ENCODE results near the gene L3MBTL1. TPM values are rescaled to one million over a fixed set of nuclear protein-coding genes. Genes with fewer than 3 reads are reported as not detected.
"Not testable (repeated sequence)": the region's sequence is repeated elsewhere in the genome, so short reads cannot be mapped to it uniquely, and the experiment has no call there.

L3MBTL1 gene
- total RNA-seq, 1 experiment from 2014 or later: 24.9 TPM

DNA sequence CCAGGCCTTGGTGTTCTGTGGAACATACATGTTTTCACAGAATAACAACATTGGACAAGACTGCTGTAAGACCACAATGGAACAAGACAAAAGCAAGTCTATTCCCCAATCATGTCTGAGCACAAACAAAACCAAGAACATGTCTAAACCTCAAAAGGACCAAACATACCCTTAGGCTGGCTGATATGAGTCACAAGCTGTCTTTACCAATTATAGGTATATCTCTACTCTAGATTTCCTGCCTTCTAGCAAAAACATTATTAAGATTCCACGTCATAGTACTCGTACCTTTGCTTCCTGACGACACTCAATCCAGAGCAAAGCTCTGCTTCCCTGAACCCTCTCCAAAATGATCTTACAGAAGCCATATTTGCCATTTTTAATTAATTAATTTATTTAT is 15.4 kb upstream of the L3MBTL1 start:
- H3K27me3 ChIP-seq (ENCODE audit: control insufficient read depth, insufficient read depth, low read length): no peaks in the 10 kb centered on the region
- DNase-seq (ENCODE audit: low read depth, low spot score): no peak
- H3K4me1 ChIP-seq (ENCODE audit: control insufficient read depth, insufficient read depth, low read length): no peaks in the 10 kb centered on the region
- CTCF ChIA-PET: interaction anchor here (0.7 kb wide), 1 partner anchor 43 kb away, joined by 4 read pairs; no protein-coding TSS in a partner anchor
- H3K4me3 ChIP-seq (ENCODE audit: low read depth in 2 of 2, low read length in 2 of 2): no peak overlapping the region
- POLR2A ChIA-PET: interaction anchor here (0.6 kb wide), 1 partner anchor 16 kb away, joined by 3 read pairs; no protein-coding TSS in a partner anchor
- in situ Hi-C loops (cut with HindIII; ENCODE audit: low pct_unique_long_range_greater_than_20kb, low sequenced_read_pairs) (no loop called here), intact Hi-C loops (cut with micrococcal nuclease; ENCODE audit: unreplicated experiment) (no loop called here)
- ATAC-seq: no peak
- TF ChIP-seq SIN3A (IDR thresholded peaks at IDR 0.05; ENCODE audit: borderline replicate concordance, insufficient read depth, low read depth, low read length) (no peak), TCF7L2 (IDR thresholded peaks at IDR 0.05; ENCODE audit: low read depth, low read length) (no peak), POLR2AphosphoS5 (IDR thresholded peaks at IDR 0.05; ENCODE audit: low read depth, low read length) (no peak)
- TF ChIP-seq, protein P1, sequence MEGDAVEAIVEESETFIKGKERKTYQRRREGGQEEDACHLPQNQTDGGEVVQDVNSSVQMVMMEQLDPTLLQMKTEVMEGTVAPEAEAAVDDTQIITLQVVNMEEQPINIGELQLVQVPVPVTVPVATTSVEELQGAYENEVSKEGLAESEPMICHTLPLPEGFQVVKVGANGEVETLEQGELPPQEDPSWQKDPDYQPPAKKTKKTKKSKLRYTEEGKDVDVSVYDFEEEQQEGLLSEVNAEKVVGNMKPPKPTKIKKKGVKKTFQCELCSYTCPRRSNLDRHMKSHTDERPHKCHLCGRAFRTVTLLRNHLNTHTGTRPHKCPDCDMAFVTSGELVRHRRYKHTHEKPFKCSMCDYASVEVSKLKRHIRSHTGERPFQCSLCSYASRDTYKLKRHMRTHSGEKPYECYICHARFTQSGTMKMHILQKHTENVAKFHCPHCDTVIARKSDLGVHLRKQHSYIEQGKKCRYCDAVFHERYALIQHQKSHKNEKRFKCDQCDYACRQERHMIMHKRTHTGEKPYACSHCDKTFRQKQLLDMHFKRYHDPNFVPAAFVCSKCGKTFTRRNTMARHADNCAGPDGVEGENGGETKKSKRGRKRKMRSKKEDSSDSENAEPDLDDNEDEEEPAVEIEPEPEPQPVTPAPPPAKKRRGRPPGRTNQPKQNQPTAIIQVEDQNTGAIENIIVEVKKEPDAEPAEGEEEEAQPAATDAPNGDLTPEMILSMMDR (IDR thresholded peaks at IDR 0.05): no peak
- TF ChIP-seq, protein P2, sequence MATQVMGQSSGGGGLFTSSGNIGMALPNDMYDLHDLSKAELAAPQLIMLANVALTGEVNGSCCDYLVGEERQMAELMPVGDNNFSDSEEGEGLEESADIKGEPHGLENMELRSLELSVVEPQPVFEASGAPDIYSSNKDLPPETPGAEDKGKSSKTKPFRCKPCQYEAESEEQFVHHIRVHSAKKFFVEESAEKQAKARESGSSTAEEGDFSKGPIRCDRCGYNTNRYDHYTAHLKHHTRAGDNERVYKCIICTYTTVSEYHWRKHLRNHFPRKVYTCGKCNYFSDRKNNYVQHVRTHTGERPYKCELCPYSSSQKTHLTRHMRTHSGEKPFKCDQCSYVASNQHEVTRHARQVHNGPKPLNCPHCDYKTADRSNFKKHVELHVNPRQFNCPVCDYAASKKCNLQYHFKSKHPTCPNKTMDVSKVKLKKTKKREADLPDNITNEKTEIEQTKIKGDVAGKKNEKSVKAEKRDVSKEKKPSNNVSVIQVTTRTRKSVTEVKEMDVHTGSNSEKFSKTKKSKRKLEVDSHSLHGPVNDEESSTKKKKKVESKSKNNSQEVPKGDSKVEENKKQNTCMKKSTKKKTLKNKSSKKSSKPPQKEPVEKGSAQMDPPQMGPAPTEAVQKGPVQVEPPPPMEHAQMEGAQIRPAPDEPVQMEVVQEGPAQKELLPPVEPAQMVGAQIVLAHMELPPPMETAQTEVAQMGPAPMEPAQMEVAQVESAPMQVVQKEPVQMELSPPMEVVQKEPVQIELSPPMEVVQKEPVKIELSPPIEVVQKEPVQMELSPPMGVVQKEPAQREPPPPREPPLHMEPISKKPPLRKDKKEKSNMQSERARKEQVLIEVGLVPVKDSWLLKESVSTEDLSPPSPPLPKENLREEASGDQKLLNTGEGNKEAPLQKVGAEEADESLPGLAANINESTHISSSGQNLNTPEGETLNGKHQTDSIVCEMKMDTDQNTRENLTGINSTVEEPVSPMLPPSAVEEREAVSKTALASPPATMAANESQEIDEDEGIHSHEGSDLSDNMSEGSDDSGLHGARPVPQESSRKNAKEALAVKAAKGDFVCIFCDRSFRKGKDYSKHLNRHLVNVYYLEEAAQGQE (IDR thresholded peaks at IDR 0.05; ENCODE audit: insufficient read depth in 1 of 2, low read depth in 2 of 2, low read length in 1 of 2): no peak
- BruUV-seq (replicated peaks): no TSS peak
- no peak overlapping the region for H3K27ac ChIP-seq (ENCODE audit: low read length)
- H3K9me3 ChIP-seq (ENCODE audit: control insufficient read depth, insufficient read depth, low read depth, low read length): no peaks in the 10 kb centered on the region
- no peaks in the 10 kb centered on the region for H3K36me3 ChIP-seq (ENCODE audit: control insufficient read depth, insufficient read depth, low read length)

DNA sequence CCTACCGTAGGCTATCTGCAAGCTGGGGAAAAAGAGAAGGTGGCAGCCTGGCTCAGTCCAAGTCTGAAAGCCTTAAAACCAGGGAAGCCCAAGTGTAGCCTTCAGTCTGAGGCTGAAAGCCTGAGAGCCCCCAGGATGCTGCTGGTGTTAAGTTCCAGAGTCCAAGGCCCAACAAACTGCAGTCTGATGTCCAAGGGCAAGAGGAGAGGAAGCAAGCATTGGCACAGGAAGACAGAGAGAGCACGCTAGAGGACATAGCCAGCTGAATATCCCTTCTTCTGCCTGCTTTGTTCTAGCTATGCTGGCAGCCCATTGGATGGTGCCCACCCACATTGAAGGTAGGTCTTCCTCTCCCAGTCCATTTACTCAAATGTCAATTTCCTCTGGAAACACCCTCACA is 12.1 kb upstream of the L3MBTL1 start:
- CTCF ChIA-PET: interaction anchor here (0.6 kb wide), 1 partner anchor 91 kb away, joined by 4 read pairs; no protein-coding TSS in a partner anchor
- no peaks in the 10 kb centered on the region for H3K4me1 ChIP-seq (ENCODE audit: control insufficient read depth, insufficient read depth, low read length)
- H3K36me3 ChIP-seq (ENCODE audit: control insufficient read depth, insufficient read depth, low read length): no peaks in the 10 kb centered on the region
- POLR2A ChIA-PET: no interaction called here
- in situ Hi-C loops (cut with HindIII; ENCODE audit: low pct_unique_long_range_greater_than_20kb, low sequenced_read_pairs): no loop called here
- ATAC-seq (no peak), DNase-seq (ENCODE audit: low read depth, low spot score) (no peak)
- no peak overlapping the region for H3K27ac ChIP-seq (ENCODE audit: low read length)
- H3K9me3 ChIP-seq (ENCODE audit: control insufficient read depth, insufficient read depth, low read depth, low read length): no peaks in the 10 kb centered on the region
- TF ChIP-seq TCF7L2 (IDR thresholded peaks at IDR 0.05; ENCODE audit: low read depth, low read length) (no peak), SIN3A (IDR thresholded peaks at IDR 0.05; ENCODE audit: borderline replicate concordance, insufficient read depth, low read depth, low read length) (no peak), POLR2AphosphoS5 (IDR thresholded peaks at IDR 0.05; ENCODE audit: low read depth, low read length) (no peak)
- TF ChIP-seq, protein P2 (IDR thresholded peaks at IDR 0.05; ENCODE audit: insufficient read depth in 1 of 2, low read depth in 2 of 2, low read length in 1 of 2): no peak
- TF ChIP-seq, protein P1 (IDR thresholded peaks at IDR 0.05): no peak
- no peaks in the 10 kb centered on the region for H3K27me3 ChIP-seq (ENCODE audit: control insufficient read depth, insufficient read depth, low read length)
- H3K4me3 ChIP-seq (ENCODE audit: low read depth in 2 of 2, low read length in 2 of 2): no peak overlapping the region
- intact Hi-C loops (cut with micrococcal nuclease; ENCODE audit: unreplicated experiment): no loop called here
- no TSS peak for BruUV-seq (replicated peaks)

DNA sequence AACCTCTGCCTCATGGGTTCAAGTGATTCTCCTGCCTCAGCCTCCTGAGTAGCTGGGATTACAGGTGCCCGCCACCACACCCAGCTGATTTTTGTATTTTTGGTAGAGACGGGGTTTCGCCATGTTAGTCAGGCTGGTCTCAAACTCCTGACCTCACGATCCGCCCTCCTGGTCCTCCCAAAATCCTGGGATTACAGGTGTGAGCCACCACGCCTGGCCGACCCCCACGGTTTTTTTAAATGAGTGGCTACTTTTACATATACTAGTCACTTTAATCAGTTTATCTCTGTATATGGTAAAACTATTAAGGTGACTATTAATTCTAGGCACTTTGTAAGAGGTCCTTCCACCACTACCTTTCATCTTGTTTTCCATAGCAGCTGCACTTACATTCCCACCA is 5.5 kb upstream of the L3MBTL1 start:
- H3K4me1 ChIP-seq (ENCODE audit: control insufficient read depth, insufficient read depth, low read length); intact Hi-C loops (cut with micrococcal nuclease; ENCODE audit: unreplicated experiment); ATAC-seq; H3K36me3 ChIP-seq (ENCODE audit: control insufficient read depth, insufficient read depth, low read length); in situ Hi-C loops (cut with HindIII; ENCODE audit: low pct_unique_long_range_greater_than_20kb, low sequenced_read_pairs); H3K27me3 ChIP-seq (ENCODE audit: control insufficient read depth, insufficient read depth, low read length); H3K4me3 ChIP-seq (ENCODE audit: low read depth in 2 of 2, low read length in 2 of 2); H3K9me3 ChIP-seq (ENCODE audit: control insufficient read depth, insufficient read depth, low read depth, low read length); POLR2A ChIA-PET; H3K27ac ChIP-seq (ENCODE audit: low read length); CTCF ChIA-PET; DNase-seq (ENCODE audit: low read depth, low spot score); BruUV-seq (replicated peaks): not testable (repeated sequence)

Measured in Panc1 (cell line).